Suppressor macrophage treated with lipopolysaccharide for 1 hour (primary cell): ENCODE measurements around the gene E2F1.

Source experiments
- DNase-seq, 3 donors: peaks; one replicate each; pipeline ENCODE4 v3.0.0-alpha.2; 2020 to 2022

Gene E2F1, protein sequence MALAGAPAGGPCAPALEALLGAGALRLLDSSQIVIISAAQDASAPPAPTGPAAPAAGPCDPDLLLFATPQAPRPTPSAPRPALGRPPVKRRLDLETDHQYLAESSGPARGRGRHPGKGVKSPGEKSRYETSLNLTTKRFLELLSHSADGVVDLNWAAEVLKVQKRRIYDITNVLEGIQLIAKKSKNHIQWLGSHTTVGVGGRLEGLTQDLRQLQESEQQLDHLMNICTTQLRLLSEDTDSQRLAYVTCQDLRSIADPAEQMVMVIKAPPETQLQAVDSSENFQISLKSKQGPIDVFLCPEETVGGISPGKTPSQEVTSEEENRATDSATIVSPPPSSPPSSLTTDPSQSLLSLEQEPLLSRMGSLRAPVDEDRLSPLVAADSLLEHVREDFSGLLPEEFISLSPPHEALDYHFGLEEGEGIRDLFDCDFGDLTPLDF

DNA sequence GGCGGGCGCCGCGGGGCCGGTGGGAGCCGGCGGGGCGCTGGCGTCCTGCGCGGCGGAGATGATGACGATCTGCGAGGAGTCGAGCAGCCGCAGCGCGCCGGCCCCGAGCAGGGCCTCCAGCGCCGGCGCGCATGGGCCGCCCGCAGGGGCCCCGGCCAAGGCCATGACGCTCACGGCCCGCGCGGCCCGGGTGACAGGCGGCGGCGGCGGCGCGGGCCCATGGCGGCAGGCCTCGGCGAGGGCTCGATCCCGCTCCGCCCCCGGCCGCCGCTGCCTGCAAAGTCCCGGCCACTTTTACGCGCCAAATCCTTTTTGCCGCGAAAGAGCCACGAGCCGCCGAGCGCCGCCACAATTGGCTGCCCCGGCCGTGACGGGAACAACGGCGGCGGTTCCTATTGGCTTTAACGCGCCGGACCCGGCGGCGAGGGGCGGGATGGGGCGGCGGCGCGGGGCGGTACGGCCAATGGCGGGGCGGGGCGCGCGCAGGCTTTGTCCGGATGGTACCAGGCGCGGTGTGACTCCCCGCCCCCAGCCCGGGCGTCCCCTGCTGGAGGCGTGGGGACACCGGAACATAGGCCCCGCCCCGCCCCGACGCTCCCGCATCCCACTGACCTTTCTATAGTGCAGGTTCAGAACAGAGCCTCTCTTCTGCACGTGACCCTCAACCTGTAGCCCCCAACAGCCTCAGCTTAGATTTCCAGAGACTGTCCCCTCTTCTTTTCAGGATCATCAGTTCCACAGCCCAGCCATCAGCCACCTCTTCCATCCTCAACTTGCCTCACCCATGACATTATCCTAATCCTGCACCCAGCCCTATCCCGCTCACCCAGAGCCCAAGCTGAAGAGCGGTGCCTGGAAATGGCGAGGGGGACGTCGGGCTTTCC is at the start of gene E2F1:
Gene E2F1 (minus strand): TSS at position 286 of the 884 bp plus-strand sequence. CDS start 121 bp downstream, at position 165.
- DNase-seq, result peak; percentile 97 to 99 (median 99)

DNA sequence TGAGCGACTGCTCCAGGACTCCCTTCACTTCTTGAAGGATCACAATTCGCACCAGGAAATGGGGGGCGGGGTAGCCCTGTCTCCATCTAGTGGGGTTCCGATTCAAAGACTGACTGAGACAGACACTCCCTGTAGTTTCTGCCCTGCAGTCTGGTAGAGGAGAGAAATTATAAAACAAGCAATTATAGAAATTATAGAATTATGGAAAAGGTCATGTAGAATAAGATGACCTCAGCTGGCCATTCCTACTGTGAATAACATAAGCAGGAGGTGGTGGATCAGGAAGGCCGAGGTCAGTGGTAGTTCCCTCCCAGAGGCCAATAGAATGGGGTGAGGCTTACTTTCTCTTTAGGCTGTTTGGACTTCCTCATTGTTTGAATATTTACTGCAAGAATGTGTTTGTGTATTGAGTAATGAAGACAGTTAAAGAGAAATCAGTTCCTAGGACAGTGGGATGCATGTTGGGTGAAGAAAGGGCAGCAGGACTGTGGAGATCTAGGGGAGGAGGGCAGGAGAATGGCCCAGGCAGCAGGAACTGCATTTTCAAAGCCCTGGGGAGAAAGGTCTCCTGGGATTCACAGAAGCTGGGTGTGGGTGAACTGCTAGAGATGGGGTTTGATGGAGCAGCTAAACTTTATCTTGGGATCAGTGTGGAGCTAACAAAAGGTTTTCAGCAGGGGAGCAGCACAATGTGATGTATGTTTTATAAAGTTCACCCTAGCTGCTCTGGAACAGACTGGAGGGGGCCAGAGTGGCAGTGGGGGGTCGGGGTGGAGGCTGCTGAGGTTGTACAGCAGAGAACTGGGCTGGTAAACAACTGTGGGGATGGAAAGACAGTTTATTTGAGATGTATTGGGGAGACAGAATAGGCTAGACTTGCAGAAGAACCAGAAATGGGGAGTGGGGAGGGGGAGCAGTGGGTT is 47.7 kb upstream of the E2F1 start:
- peak; percentile 85 to 92 (median 88) for DNase-seq

DNA sequence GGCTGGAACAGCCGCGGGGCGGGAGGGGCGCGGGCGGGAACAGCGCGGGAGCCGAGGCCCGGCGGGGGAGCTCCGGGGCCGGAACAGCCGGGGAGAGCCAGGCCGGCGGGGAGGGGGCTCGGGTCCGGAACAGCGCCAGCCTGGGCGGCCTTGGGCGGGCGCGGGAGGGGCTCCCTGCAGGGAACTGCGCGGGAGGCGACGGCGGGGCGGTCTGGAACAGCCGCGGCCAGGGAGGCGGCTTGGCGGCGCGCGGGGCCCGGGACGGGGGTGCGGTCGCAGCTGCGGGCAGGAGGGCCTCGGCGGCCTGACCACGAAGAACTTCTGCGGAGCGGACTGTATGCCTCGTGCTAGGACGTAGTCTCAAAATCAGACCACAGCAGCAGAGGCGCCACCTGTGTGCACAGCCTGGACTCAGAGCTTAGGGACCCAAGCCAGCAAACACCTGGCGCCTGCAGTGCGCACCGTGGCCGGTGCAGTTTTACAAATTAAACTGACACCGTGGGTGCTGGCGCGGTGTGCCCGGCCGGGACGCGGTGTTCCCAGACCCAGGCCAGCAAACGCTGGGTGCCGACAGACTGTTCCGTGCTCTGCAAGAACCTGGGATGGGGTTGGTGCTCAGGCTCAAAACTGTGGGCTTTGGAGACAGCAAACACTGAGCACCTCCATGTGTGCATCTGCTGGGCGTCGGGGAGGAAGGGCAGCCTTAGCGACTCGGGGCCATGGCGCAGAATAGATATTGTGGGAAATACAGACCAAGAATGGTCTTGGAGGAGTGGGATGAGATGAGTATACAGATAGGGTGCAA is 46.2 kb upstream of the E2F1 start:
- DNase-seq, result peak in 2 of 3 donors; percentile 16 to 18

DNA sequence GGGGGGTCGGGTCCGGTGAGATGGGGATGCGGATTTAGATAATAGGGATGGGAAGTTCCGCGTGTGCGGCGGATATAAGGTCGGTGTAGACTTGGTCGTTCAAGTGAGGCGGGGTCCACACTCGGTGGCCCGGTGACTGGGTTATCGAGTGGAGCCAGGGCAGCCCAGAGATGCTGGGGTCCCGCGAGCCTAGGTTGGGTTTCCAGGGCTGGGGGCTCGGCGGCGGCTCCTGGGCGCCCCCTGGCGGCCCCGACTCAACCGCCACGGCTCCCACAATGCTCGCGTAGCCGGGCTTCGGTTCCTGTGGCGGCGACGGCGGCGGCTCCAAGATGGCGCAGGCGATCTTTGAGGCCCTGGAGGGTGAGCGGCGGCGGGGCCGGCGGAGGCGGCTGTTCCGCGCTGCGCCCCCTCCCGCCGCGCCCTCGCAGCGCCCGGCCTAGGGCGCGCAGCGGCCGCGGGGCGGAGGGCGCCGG is 45.5 kb upstream of the E2F1 start, which contains the start of gene ZNF341:
Gene ZNF341 (plus strand): TSS at position 304 of the 473 bp plus-strand sequence. CDS start 26 bp downstream, at position 330.
- peak; percentile 92 to 95 (median 95) for DNase-seq

DNA sequence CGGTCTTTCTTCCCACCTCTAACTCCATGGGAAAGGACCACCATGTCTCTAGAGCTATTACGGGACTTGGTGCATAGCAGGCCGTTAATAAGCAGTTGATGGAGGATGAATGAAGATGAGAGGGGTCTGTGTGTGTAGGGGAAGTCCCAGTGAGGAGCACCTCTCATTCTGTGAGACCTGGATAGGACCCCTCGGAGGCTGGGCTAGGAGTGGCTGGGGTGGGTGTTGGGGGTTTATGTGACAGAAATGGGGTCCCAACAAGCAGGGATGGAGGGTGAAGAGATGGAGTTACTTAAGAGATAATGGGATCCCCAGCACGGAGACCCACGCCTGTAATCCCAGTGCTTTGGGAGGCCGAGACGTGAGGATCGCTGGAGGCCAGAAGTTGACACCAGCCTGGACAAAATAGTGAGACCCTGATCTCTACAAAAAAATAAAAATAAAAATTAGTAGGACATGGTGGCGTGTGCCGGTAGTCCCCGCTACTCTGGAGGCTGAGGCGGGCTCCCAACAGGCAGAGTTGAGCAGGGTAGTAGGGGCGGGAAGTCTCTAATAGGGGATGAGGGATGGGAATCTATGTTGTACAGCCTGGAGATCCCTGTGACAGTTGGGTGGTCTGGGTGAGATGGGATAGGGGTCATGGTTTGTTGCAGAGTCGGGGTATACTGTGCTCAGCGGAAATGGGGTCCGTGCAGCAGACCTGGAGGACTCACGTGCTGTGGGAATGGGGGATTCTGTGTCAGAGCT is 44.9 kb upstream of the E2F1 start:
- DNase-seq, result no peak

DNA sequence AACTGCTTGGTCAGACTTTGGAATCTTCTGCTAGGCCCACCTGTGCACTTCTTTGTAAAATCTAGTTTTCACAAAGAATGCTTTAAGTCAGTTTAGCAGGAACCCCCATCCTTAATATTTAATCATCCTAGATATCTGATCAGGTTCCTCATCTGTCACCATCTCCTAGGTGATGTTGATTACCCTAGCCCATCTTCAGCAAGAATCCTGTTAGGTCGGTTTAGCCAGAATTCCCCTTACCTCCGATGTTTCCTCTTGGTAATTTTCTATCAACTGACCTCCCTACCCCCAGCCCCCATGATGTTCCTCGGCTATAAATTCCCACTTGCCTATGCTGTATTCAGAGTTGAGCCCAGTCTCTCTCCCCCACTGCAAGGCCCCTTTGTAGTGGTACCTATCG is 42.9 kb upstream of the E2F1 start:
- DNase-seq, result no peak

DNA sequence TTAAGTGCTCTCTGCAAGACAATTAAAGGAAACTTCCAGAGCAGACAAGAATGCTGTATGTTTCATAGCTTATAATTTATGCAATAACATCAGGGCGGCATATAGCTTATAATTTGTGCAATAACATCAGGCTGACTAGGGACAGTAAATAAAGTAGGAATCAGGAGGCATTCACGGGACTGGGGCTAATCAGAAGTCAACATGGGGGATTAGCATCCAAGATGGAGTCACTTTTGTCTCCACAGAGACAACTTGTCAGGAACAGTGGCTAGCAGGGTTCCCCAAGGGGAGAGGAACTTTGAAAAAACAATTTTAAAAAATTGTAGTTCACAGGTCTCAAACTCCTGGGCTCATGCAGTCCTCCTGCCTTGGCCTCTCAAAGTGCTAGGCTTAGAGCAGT is 42.3 kb upstream of the E2F1 start:
- no peak for DNase-seq

DNA sequence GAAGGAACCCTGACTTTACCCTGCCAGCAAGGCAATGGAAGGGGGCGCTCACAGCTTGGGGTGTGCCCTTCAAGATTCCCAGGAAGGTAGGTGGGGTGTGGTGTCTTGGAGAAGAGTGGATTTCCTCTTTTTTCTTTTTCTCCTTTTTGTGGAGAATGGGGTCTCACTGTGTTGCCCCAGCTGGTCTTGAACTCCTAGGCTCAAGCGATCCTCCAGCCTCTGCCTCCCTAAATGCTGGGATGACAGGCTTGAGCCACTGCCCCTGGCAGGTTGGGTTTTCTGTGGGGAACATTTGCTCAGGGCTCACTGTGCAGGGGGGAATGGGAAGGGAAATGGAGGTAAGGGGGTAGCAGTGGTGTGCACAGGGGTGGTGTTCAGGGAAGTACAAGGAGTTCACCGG is 41.6 kb upstream of the E2F1 start:
- DNase-seq, result no peak

DNA sequence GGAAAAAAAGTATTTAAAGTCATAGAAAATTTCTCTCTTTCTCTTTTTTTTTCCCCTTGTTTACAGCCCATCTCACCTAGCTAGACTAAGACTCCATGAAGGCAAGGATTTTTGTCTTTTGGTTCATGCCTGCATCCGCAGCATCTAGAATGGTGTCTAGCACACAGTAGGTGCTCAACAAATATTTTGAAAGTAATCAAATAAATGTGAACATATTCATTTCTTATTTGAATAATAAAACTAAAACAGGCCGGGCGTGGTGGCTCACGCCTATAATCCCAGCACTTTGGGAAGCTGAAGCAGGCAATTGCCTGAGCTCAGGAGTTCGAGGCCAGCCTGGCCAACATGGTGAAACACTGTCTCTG is 40.9 kb upstream of the E2F1 start:
- no peak for DNase-seq

DNA sequence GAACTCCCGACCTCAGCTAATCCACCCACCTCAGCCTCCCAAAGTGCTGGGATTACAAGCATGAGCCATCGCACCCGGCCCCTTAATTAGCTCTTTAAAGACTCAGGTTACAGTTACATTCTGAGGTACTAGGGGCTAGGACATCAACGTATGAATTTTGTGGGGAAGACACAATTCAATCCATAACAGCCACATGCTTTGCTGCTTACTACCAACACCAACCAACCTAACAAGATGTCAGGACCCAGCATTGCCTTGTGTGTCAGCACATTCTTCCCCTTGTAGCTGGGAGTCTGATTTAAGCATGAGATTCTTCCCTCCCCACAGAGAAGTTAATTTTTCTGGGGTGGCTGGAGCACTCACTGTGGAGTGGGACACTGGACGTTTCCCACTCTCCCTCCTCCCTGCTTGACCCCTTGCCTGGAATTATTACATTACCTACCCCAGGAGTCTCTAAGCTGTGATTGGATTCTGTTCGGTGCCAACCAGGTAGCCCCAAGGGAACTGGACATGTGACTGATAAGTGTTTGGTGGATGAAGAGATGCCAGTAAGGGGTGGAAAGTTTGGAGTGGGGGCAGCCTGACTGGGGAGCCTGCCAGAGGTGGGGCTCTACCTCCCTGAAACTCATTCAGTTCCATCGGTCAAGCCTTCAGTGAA is 39.6 kb upstream of the E2F1 start:
- no peak for DNase-seq

DNA sequence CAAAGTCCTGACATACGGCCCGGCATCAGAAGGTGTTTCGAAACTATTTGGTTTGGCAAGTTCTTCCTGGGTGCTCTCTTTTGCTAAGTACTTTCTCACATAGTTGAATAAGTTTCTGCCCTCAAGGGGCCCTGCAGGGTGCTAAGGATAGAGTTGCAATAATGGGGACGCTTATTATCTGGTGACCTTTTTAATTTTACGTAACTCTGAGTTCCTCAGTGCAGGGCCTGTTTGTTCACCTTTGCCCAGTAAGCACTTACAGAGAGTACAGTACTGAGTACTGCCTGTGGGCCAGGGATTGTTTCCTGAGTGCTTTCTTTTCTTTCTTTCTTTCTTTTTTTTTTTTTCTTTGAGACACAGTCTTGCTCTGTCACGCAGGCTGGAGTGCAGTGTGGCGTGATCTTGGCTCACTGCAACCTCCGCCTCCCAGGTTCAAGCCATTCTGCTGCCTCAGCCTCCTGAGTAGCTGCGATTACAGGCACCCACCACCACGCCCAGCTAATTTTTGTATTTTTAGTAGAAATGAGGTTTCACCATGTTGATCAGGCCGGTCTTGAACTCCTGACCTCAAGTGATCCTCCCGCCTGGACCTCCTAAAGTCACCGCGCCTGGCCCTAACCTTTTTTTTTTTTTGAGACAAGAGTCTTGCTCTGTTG is 38.4 kb upstream of the E2F1 start:
- peak in 2 of 3 donors; percentile 21 to 22 for DNase-seq

DNA sequence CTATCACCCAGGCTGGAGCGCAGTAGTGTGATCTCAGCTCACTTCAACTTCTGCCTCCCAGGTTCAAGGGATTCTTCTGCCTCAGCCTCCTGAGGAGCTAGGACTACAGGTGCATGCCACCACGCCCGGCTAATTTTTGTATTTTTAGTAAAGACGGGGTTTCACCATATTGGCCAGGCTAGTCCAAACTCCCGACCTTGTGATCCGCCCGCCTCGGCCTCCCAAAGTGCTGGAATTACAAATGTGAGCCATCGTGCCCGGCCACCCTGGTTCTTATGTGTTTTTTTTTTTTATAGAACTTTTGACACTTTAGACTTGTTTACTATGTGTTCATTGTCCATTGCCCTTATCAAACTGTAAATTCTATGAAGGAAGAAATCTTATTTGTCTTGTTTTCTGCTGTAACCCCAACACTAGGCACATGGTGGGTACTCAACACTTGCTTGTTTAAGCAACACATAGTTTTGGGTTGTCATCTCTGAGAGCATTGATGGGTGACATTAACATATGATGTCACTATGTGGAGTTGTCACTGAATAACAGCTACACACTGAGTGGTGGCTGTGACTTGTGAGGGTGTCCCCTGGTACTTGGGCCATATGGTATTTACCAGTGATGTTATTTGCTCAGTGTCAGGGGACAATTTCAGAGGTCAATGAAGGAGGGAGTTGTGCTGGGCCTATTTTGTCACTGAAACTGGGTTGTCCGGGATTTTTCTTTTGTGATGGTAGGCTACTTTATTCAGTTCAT is 35.4 kb upstream of the E2F1 start:
- DNase-seq, result no peak

DNA sequence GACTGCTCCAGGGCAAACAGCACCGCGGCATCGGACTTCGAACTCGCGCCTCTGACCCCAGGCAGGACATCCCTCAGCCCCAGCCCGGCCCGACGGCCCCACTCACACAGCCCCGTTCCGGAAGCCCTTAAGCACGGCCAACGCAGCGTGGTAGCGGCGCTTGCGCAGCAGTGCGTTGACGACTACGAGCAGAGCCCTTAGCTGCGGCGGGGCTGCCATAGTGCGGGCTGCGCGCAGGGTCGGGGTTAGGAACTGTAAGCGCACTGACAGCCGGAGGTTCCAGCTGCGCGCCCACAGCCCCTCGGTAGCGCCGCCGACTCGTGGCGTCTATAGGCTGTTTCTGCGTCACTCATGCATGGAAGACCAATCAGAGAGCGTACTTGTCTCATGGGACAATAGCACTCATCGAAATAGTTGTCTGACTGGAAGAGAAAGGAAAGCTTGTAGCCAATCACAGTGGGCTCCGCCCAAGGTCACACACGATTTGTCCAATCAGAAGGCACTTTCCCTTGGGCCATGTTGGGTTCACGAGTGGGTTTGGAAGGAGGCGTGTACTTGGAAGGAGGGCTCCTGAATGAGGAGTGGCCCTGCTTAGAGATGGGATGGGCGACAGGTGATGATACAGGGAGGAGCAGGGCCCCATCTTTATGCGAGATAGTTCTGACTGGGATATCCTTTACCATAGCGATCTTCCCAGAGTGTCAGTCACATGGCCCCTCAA is 34.0 kb upstream of the E2F1 start, which contains the start of gene PXMP4:
Gene PXMP4 (minus strand): TSS at position 322 of the 721 bp plus-strand sequence. CDS start 103 bp downstream, at position 219.
- DNase-seq, result peak; percentile 93 to 98 (median 97)

DNA sequence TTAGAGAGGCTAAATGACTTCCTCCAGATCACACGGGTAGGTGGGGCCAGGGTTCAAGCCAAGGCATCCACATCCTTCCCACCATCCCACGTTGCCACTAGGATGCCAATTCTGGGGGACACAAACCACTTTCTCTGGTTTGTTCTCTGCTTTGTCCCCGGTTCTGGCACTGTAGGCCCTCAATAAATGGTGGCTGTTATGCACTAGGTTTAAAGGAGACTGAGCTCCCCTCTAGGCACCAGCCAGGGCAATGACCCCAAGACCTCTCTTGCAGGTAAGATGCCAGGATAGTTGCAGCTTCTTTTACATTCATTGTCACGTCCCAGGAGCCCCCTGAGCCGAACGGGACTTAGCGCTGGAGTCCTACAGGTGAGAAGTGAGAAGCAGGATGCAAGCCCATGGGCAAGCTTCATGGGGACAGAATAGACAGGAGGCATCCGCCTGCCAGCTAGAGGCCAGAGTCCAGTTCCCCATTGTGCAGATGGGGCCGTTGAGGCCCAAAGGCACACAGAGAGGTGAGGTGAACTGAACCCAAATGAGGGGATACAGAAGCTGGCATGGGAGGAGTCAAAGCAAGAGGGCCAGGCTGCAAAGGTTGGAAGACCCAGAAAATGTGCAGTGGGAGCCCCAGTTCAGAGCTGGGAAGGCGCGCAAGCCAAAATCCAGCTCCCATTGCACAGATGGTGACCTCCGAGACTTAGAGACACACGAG is 33.2 kb upstream of the E2F1 start:
- peak in 1 of 3 donors; percentile 22 for DNase-seq

DNA sequence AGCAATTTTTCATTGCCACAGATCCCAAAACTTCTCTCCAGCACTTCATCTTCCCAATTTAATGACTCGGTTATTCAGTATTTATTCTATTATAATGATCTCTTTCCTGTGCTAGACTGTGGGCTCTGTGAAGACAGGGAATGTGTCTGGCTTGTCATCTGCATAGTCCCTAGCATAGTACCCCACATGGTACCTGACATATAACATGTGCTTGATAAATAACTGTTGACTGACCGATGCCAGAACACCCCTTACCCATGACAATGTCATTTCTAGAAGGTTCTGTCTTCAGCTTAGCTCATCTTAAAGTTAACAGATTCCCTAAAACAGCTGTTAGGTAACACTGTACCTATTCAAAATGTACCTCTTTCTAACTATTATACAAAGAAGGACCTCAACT is 30.3 kb upstream of the E2F1 start:
- no peak for DNase-seq

DNA sequence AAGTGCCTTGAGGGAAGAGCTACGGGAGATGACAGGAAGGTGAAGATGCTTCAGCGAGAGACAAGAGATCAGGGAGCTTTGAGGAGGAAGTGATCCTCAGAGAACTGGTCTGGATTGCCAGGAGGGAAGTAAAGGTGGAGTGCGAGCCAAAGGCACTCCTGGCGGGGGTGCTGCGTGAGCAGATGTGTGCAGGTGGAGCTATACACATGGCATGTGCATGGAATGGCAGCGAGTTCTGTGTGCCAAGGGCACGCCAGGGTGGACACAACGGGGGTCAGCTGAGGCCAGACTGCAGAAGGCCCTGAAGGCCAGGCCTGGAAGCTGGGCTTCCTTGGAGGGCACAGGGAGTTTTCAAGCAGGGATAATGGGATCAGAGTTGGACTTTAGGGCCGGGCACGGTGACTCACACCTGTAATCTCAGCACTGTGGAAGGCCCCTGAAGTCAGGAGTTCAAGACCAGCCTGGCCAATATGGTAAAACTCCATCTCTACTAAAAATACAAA is 27.7 kb upstream of the E2F1 start:
- DNase-seq, result no peak

DNA sequence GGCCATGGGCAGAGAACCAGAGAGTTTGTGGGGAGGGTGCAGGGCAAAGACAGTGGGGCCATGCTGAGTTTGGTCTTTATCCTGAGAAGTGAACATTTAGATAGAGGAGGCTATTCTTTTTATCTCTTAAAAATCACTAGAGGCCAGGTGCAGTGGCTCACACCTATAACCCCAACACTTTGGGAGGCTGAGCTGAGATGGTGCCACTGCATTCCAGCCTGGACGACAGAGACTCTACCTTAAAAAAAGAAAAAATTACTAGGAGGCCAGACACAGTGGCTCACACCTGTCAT is 25.2 kb upstream of the E2F1 start:
- no peak for DNase-seq
